ENCODE data around the gene HOXA10. TPM values are rescaled to one million over a fixed set of nuclear protein-coding genes. Genes with fewer than 3 reads are reported as not detected.

Gene HOXA10
- total RNA-seq, 4 donors from 2014 or later = 19.0 to 34.1 (median 24.9) TPM

DNA sequence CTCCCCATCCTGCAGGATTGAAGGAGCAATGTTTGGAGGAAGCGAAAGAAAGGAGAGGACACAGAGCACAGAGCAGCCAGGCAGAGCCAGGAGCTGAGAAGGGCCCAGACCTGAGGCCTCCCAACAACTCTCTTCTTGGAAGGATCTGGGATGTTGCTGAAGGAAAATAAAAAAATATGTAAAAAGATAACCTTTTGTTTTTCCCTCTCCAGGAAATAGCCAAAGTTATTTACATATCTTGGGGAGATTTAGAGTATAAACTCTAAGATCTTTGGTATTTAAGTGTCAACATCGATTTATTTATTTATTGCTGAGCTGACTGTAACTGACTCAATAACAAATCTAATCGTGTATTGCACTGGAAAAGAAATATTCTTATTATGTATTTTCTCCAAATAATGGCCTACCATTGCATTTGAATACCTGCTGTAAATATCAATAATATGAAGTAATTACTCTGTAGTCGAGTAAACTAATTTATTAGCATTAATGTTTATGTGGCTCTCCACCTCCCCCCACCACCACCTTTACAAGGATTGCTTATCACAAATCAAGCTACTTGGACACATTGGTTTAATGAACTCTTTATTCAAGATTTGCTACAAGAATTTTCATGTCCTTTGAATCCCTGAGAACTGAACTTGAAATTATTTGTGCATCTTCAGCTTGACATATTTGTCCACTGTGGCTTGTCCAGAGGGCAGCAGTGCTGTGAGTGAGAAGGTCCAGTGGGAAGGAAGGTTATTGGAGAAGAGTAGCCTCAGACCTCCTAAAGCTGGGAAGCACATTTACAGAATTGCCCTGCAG lies 12.8 kb upstream of the HOXA10 start:
- H3K27me3 ChIP-seq = peaks cover 0 to 98% of the 10 kb centered on the region in 2 donors
- peaks cover 0 to 59% (median 42%) of the 10 kb centered on the region in 4 donors for H3K4me1 ChIP-seq
- H3K4me3 ChIP-seq = peak overlapping the region in 1 of 4 donors; percentile 43
- no peak for DNase-seq (ENCODE audit: low spot score in 2 of 2)
- H3K27ac ChIP-seq = peak overlapping the region in 2 of 4 donors; percentile 81 to 87
- no peaks in the 10 kb centered on the region for H3K36me3 ChIP-seq
- TF ChIP-seq EP300 (IDR thresholded peaks at IDR 0.05) = no peak
- TF ChIP-seq, protein P1, sequence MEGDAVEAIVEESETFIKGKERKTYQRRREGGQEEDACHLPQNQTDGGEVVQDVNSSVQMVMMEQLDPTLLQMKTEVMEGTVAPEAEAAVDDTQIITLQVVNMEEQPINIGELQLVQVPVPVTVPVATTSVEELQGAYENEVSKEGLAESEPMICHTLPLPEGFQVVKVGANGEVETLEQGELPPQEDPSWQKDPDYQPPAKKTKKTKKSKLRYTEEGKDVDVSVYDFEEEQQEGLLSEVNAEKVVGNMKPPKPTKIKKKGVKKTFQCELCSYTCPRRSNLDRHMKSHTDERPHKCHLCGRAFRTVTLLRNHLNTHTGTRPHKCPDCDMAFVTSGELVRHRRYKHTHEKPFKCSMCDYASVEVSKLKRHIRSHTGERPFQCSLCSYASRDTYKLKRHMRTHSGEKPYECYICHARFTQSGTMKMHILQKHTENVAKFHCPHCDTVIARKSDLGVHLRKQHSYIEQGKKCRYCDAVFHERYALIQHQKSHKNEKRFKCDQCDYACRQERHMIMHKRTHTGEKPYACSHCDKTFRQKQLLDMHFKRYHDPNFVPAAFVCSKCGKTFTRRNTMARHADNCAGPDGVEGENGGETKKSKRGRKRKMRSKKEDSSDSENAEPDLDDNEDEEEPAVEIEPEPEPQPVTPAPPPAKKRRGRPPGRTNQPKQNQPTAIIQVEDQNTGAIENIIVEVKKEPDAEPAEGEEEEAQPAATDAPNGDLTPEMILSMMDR (IDR thresholded peaks at IDR 0.05) = no peak
- no peak for TF ChIP-seq POLR2A (IDR thresholded peaks at IDR 0.05)
- 44 to 59% methylated on average over 4 of the region's 4 CpGs for WGBS, 2 donors
- no peaks in the 10 kb centered on the region for H3K9me3 ChIP-seq

DNA sequence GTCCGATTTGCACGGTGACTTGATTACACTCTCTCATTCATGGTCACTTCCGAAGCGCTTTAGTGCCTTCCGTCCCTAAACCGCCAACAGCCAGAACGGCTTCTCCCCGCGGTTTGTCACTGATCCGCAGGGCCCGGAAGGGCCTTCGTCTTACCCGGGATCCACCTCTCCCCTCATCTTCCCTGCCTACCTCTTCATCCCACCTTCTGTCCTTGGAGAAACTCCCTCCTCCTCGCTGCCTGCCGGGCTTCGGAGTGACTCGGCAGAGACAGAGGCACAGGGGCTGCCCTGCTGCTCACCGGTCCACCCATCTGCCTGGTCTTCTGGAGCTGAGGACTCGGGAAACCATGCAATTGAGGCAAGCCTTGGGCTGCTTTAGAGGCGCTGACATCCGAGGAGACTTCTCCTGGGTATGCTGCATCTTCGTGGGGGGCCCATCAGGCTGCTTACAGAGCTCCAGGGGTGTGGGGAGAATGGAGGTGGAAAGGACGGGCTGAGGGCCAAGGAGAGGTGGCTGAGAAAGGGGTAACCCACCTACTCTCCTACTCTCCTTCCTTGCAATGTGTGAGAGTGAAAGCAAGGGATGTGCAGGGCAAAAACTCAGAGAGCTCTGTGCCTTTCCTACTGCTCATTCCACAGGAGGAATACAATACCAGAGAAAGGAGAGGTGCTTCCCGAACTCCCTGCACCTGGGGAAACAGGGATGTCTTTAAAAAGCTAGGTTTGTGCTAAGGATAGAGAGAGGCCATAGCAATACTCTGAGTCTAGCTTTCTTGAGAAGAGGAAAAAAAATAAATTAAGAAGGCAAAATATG lies 11.9 kb upstream of the HOXA10 start:
- WGBS, 2 donors = 12 to 50% methylated on average over 22 to 24 of the region's 24 CpGs
- peak overlapping the region in 3 of 4 donors; percentile 63 to 87 (median 81) for H3K27ac ChIP-seq
- H3K36me3 ChIP-seq = no peaks in the 10 kb centered on the region
- H3K27me3 ChIP-seq = peaks cover 0 to 98% of the 10 kb centered on the region in 2 donors
- peak overlapping the region in 3 of 4 donors; percentile 11 to 61 (median 43) for H3K4me3 ChIP-seq
- peaks cover 0 to 58% (median 42%) of the 10 kb centered on the region in 4 donors for H3K4me1 ChIP-seq
- peak in 1 of 2 donors; percentile 17 for DNase-seq (ENCODE audit: low spot score in 2 of 2)
- no peak for TF ChIP-seq EP300 (IDR thresholded peaks at IDR 0.05)
- TF ChIP-seq, protein P1 (IDR thresholded peaks at IDR 0.05) = no peak
- H3K9me3 ChIP-seq = no peaks in the 10 kb centered on the region

DNA sequence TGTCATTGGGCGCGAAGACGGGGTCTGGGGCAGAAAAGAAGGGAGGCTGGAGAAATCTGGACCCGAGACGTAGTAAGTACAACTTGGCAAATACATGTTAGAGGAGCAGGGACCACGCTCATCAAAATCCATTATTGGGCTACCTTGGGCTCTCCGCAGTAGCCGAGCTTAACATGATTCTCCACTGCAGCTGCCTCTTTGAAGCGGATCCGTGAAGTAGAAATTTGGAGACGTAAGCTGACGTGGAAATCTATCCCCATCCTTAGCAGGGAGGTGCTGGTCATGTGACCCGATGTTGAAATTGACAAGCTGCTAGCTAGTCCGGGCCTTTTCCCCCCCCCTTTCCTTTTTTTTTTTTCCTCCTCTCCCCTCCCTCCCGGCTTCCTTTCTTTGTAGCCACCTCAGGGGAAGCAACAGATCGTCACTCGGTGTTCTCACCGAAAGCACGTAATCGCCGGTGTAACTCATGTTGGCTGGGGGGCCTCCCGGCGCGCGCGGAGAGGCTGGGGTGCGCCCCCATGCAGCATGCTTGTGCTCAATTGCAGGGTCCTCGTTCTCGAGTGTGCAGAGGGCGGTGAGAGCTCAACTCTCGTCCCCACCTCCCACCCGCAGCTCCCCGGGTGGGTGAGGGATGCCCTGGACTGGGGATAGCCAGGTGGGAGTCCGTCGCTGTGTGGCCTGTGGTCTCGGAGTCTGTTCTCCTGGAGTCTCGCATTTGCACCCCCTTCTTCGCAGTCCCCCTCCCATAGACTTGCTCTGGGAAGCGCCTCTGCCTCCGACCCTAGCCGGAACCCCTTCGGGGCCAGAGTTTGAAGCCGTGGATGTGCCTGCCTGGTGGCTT lies 11.1 kb upstream of the HOXA10 start, which contains the start of gene HOXA11:
Gene HOXA11, minus strand, starts transcription at position 220 of the 841 bp plus-strand sequence. Its CDS starts 88 bp downstream, at position 132.
- H3K4me1 ChIP-seq = peaks cover 0 to 60% (median 42%) of the 10 kb centered on the region in 4 donors
- DNase-seq (ENCODE audit: low spot score in 2 of 2) = peak; percentile 71 to 85
- peak within 1 kb of the TSS; percentile 62 to 87 (median 77) for H3K27ac ChIP-seq
- H3K36me3 ChIP-seq = no peaks in the 10 kb centered on the region
- peak in 1 of 2 donors; percentile 87 for TF ChIP-seq EP300 (IDR thresholded peaks at IDR 0.05)
- TF ChIP-seq, protein P1 (IDR thresholded peaks at IDR 0.05) = no peak
- TF ChIP-seq POLR2A (IDR thresholded peaks at IDR 0.05) = peak; percentile 29 to 67
- peak within 1 kb of the TSS; percentile 30 to 61 (median 45) for H3K4me3 ChIP-seq
- H3K9me3 ChIP-seq = no peaks in the 10 kb centered on the region
- 4 to 14% methylated on average over 34 to 36 of the region's 43 CpGs for WGBS, 2 donors
- H3K27me3 ChIP-seq = peaks cover 0 to 98% of the 10 kb centered on the region in 2 donors

DNA sequence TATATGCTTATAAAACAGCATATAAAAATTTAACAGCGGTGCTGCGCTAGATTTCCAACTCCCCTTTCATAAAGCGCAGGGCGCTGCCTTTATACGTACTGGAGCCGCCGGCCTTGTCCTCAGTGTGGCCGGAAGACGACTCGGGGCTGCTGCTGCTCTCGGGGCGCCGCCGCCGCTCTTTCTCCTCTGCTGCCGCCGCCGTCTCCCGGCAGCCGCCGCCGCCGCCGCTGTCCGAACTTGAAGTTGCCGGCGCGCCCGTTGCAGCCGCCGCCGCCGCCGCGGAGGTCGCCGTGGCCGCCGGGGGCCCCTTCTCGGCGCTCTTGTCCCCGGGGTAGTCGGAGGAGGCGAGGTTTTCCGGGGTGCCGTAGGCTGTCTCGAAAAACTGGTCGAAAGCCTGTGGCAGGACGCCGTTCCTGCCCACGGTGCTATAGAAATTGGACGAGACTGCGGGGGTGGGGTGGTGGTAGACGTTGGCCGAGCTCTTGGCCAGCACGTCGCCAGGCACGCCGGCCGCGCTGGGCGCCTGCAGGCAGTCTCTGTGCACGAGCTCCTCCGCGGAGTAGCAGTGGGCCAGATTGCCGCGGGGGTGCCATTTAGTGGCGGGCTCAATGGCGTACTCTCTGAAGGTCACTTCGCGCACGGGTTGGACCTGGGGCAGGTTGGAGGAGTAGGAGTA lies 10.4 kb upstream of the HOXA10 start:
- WGBS, 2 donors = 3 to 4% methylated on average over 19 to 48 of the region's 72 CpGs
- H3K4me1 ChIP-seq = peaks cover 0 to 67% (median 44%) of the 10 kb centered on the region in 4 donors
- TF ChIP-seq POLR2A (IDR thresholded peaks at IDR 0.05) = no peak
- TF ChIP-seq, protein P1 (IDR thresholded peaks at IDR 0.05) = peak in 1 of 5 experiments; percentile 7
- peak overlapping the region; percentile 62 to 81 (median 76) for H3K27ac ChIP-seq
- H3K27me3 ChIP-seq = peaks cover 0 to 98% of the 10 kb centered on the region in 2 donors
- peak in 1 of 2 donors; percentile 22 for DNase-seq (ENCODE audit: low spot score in 2 of 2)
- no peaks in the 10 kb centered on the region for H3K36me3 ChIP-seq
- no peaks in the 10 kb centered on the region for H3K9me3 ChIP-seq
- H3K4me3 ChIP-seq = peak overlapping the region; percentile 30 to 61 (median 45)
